COLO668 (cell line): ENCODE measurements around the gene COL15A1.

Experiments
- DNase-seq: peaks from one replicate; lab custom pipeline; 2025; ENCODE audit not compliant: unreplicated experiment; lab: John Stamatoyannopoulos, UW

Gene COL15A1

GRCh38 chr9:98971168-98971914, 27.6 kb downstream of the COL15A1 start:
- no peak for DNase-seq

GRCh38 chr9:98971915-98972223, 28.2 kb downstream of the COL15A1 start:
- no peak for DNase-seq

DNA sequence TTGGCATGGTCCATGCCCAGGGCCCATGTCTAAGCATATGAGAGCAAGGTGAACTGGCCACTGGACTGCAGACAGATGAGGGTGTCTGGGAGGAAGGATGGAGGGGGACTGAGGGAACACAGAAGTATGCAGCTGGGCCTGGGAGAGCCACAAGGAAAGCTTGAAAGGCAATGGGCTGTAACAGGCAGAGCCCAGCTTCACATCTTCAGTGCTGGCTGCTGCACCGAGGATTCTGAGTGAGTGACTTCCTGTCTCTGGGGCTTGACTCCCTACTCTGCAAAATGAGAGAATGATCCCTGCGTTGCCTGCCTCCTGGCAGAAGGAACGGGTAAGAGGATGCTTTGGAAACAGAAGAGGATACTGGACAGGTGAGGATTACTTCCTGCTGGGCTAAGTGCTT, 29.0 kb downstream of the COL15A1 start:
- DNase-seq = no peak

DNA sequence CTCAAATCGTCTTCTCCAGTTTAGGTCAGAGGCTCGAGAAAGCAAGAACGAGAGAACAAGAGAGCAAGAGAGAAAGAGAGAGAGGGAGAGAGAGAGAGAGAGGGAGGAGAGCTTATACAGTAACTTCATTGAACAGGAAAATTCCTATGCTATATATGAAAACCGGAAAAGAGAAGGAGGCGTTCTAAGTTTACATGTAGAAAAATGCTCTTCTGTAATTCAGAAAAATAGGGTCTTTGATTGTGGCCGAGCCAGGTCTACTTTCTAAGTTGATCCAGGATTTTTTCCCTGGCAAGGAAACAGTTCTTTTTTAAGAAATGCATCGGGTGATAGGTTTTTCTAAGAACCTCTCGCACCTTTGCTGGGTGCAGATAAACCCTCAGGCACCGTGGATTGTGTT, 29.5 kb downstream of the COL15A1 start:
- no peak for DNase-seq

DNA sequence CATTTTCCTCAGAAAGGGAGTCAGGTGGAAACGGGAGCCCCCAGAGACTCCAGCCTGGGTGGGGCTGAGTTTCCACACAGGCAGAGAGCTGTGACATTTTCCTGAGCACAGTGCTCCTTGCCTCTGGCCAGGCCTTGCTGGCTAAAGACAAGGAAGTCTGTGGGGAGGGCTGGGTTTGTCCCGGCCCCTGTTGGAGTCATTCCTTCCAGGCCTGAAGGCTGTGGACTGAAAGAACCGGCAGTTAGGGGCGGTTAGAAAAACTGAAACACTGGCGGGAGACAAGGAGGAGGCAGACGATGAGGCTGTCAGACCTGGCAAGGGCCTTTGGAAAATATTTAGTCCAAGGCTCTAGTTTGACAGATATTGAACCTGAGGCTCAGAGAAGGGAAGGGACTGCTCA, 29.9 kb downstream of the COL15A1 start:
- DNase-seq = no peak

- no peak for DNase-seq
Measured at GRCh38 chr9:98974106-98974505, 30.4 kb downstream of the COL15A1 start.

- DNase-seq = no peak
Measured at GRCh38 chr9:98974554-98974953, 30.8 kb downstream of the COL15A1 start.

DNA sequence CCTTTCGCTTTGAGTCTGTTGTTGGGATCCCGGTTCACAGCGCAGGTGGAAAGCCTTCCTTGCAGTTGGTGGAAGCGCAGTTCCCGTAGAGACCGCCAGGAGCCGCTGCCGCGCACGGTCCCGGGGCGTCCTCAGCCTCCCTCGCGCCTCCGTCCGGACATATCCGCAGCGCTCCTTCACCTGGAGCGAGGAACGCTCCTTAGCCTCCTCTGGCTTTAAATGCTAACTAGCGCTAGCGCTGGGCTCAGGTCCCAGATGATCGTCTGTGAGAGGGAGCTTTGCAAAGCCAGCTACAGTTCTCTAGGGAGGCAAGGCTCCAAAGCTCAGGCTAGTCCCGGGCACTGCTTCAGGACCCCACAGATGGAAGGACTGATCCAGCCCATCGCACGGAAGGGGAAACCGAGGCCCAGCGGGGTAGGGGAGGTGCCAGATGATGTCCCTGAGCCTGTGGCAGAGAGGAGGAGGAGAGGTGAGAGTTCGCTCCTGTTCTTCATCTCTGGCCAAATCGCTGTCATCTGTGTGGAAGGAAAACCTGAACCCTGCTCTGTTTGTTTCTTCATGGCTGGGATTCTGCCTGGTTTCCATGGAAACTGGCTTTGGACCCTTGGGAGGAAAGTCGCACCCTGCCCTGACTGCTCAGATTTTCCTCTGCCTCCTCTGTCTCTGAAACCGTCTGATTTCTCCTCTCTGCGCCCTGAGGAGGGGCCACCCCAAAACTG, 31.4 kb downstream of the COL15A1 start:
- DNase-seq = peak; percentile 65

- DNase-seq = no peak
Measured at GRCh38 chr9:98975838-98976237, 32.1 kb downstream of the COL15A1 start.

- no peak for DNase-seq
Measured at GRCh38 chr9:98977246-98977714, 33.6 kb downstream of the COL15A1 start.

- DNase-seq = no peak
Measured at GRCh38 chr9:98977813-98978212, 34.1 kb downstream of the COL15A1 start.

DNA sequence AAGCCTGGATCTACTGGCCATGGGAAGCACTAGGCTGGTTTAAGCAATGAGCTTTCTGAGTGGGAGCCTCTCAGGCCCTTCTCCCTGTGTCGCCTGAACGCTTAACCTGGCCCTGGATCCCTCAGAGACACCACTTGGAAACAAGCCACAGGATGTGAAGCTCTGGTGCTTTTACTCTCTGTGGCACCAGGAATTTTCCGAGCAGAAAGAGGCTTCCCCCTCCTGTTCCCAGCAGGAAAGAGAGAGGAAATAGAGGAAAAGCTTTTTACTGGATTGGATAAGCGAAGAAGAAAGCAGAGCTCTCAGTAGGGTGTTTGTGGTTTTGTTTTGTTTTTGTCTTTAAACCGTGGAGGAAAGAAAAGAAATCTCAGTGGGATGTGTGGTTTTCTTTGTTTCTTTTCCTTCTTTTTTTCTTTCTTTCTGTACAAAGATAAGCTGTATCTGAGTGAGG, 34.5 kb downstream of the COL15A1 start:
- no peak for DNase-seq

DNA sequence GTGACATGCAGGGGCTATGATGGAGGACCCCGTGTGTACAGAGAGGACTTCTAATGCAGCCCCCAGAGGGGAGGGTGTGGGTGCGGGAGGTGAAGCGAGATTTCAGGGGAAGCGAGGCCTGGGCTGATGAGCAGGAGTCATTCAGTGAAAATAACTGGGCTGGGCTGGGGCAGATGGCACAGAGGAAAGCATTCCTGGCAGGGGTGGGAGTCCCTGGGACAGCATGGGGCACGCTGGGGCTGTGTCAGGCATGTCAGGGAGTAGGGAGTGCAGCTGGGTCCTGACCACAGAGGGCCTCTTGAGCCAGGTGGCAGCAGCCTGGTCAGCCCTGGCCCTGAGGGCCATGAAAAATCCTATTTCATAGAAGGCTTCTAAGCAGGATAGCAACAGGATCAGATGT, 36.6 kb downstream of the COL15A1 start:
- DNase-seq = no peak

DNA sequence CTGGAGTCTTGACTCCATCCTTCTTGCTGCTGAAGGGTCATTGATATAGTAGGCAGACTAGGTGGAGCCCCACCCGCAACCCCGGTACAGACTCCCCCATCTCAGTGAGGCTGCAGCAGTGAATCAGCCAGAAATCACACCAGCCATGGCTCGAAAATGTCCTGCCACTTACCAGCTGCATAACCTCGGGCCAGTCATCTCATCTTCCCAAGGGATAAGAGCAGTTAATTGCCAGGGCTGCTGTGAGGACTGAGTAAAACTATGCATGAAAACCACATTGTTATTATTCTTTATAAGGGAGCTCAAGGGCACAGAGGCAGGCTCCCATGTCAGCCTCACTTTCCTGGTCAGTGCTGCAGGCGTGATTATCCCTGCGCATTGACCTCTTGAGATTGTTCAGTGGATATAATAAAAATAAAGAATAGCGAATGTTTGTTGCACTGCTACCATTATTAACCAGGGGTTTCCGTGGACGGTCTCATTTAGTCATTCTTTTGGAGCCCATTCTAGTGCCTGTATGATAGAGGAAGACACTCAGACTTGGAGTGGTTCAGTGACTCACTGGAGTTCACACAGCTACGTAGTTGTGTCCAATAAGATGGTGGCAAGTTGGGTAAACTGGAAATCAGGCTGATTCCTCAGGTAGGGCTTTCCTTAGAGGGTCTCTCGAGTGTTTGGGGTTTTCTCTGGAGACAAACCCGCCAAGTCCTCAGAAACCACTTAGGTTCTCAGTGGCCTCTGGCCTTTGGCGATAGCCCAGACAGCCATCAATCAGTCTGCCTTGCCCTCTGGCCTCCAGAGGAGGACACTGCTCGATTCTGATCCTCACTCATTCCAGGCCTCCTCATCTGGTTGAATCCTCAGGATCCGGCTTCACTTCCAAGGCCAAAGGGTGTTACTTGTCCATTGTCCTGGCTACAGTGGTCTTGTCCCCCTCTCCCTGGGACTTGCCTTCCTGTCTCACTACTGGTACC, 39.9 kb downstream of the COL15A1 start:
- no peak for DNase-seq

DNA sequence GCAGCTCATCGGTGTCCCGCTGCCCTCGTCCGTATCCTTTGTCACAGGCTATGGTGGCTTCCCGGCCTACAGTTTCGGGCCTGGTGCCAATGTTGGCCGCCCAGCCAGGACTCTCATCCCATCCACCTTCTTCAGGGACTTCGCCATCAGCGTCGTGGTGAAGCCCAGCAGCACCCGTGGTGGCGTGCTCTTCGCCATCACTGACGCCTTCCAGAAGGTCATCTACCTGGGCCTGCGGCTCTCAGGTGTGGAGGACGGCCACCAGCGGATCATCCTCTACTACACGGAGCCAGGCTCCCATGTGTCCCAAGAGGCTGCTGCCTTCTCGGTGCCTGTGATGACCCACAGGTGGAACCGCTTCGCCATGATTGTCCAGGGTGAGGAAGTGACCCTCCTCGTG, 41.9 kb downstream of the COL15A1 start:
- no peak for DNase-seq

GRCh38 chr9:98986866-98987651, 43.4 kb downstream of the COL15A1 start:
- no peak for DNase-seq

DNA sequence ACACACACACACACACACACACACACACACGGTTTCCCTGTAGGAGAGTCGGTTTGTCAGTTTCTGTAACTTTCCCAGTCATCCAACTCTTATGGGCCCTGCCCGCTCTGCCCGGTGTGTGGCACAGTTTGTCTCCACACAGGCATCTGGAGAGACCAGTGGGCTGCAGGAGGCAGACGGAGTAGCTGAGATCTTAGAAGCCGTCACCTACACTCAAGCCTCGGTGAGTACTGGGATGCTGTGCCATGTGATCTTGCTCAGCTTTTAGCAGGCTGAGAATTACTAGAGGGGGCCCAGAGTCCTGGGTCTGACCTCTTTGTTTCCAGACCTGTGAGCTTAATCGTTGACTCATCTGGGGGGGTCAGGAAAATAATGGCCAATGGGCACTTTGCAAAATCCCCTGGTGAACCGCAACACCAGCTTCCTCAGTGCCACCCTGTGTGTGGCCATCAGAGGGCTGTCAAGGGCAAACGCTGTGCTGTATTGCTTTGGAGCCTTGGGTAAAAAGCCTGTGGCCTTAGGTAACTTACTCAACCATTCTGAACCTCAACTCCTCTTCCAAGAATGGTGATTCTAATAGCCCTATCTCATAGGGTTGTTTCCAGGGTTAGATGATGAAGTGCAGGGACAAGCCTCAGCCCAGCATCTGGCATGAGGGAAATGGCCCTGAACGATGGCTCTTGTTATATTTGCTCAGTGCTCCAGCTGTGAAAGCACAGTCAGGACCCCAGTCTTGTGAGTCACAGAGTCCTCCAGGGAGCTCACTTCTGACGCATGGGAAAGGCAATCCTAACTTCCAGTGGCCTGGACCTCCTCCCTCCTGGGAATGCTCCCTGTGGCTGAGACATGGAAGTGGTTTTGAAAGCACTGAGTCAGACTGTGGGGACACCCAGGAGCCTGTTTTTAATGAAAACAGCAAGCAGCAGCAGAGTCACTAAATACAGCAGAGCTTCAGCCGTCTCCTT, 45.6 kb downstream of the COL15A1 start:
- no peak for DNase-seq

GRCh38 chr9:98990181-98990870, 46.6 kb downstream of the COL15A1 start:
- no peak for DNase-seq
